Stimulated activated CD4-positive, alpha-beta T cell treated with anti-CD3 and anti-CD28 coated beads, Interleukin-1b, Interleukin-23, amount 100 ng/mL, for 4 hours (primary cell): ENCODE data around the gene PIP5K1C.
A peak's percentile ranks its signal among the peaks of the same experiment; 100 is the strongest.

Source experiments
- DNase-seq, 2 donors: peaks; one replicate each; pipeline ENCODE4 v3.0.0-alpha.2; 2020; ENCODE audit warnings: low read depth in 2 of 2

PIP5K1C gene

GRCh38 chr19:3693025-3693925, 7.0 kb downstream of the PIP5K1C start:
- DNase-seq: no peak

GRCh38 chr19:3692141-3693024, 7.9 kb downstream of the PIP5K1C start:
- peak; percentile 46 to 50 for DNase-seq

GRCh38 chr19:3691726-3692125, 8.5 kb downstream of the PIP5K1C start:
- DNase-seq: no peak

- DNase-seq: no peak
These were observed 8.9 kb downstream of the PIP5K1C start for GRCh38 chr19:3691372-3691716.

- DNase-seq: no peak
These were observed 9.5 kb downstream of the PIP5K1C start for GRCh38 chr19:3690551-3691371.

GRCh38 chr19:3687774-3688706, 12.2 kb downstream of the PIP5K1C start:
- peak in 1 of 2 donors; percentile 12 for DNase-seq

- DNase-seq: no peak
These were observed 12.9 kb downstream of the PIP5K1C start for GRCh38 chr19:3687393-3687773.

GRCh38 chr19:3684817-3685410, 15.4 kb downstream of the PIP5K1C start:
- no peak for DNase-seq

- no peak for DNase-seq
These were observed 16.0 kb downstream of the PIP5K1C start for GRCh38 chr19:3684054-3684816.

GRCh38 chr19:3683405-3684053, 16.7 kb downstream of the PIP5K1C start:
- DNase-seq: no peak

GRCh38 chr19:3682741-3683404, 17.4 kb downstream of the PIP5K1C start:
- no peak for DNase-seq

- no peak for DNase-seq
These were observed 18.0 kb downstream of the PIP5K1C start for GRCh38 chr19:3682286-3682685.

- no peak for DNase-seq
These were observed 19.3 kb downstream of the PIP5K1C start for GRCh38 chr19:3680939-3681338.

- DNase-seq: no peak
These were observed 20.7 kb downstream of the PIP5K1C start for GRCh38 chr19:3679581-3679980.

- DNase-seq: no peak
These were observed 21.1 kb downstream of the PIP5K1C start for GRCh38 chr19:3679138-3679537.

GRCh38 chr19:3678188-3678587, 22.1 kb downstream of the PIP5K1C start:
- no peak for DNase-seq

GRCh38 chr19:3674784-3675543, 25.3 kb downstream of the PIP5K1C start:
- DNase-seq: no peak
